DOHH2 (cell line): ENCODE measurements around the gene EDEM2.

Experiments
- H3F3A ChIP-seq: fragments of 200-600 bp; sonication (generic), shearing (Covaris generic); 2 replicates; pipeline ENCODE4 v1.6.0; 2016; ENCODE audit warnings: antibody characterized with exemption, mild to moderate bottlenecking; ENCODE audit not compliant: control insufficient read depth, insufficient read depth
- H3K27ac ChIP-seq: fragments of 200-600 bp; sonication (generic); 2 replicates; pipeline ENCODE4 v1.5.1; 2014; ENCODE audit warnings: low read depth, mild to moderate bottlenecking, low read length, moderate library complexity
- H3K27me3 ChIP-seq: fragments of 200-600 bp; sonication (generic); 2 replicates; pipeline ENCODE4 v1.6.1; 2014; ENCODE audit warnings: mild to moderate bottlenecking, low read length, mixed read lengths; ENCODE audit not compliant: control insufficient read depth
- H3K36me3 ChIP-seq: fragments of 200-600 bp; sonication (generic); 2 replicates; pipeline ENCODE4 v1.6.1; 2014; ENCODE audit warnings: mild to moderate bottlenecking, low read length, moderate library complexity, mixed read lengths; ENCODE audit not compliant: control insufficient read depth
- H3K4me1 ChIP-seq: fragments of 200-600 bp; sonication (generic); 2 replicates; pipeline ENCODE4 v1.6.1; 2014; ENCODE audit warnings: mild to moderate bottlenecking, low read length, mixed read lengths; ENCODE audit not compliant: control insufficient read depth
- H3K4me2 ChIP-seq: fragments of 200-600 bp; sonication (generic); 2 replicates; pipeline ENCODE4 v1.6.0; 2014; ENCODE audit warnings: mild to moderate bottlenecking, low read length, moderate library complexity
- H3K4me3 ChIP-seq: fragments of 200-600 bp; sonication (generic); 2 replicates; pipeline ENCODE4 v1.5.1; 2014; ENCODE audit warnings: mild to moderate bottlenecking, low read length, mixed read lengths
- H3K79me2 ChIP-seq: fragments of 200-600 bp; sonication (generic); 2 replicates; pipeline ENCODE4 v1.6.1; 2014; ENCODE audit warnings: mild to moderate bottlenecking, low read length, mixed read lengths; ENCODE audit not compliant: control insufficient read depth
- H3K9me2 ChIP-seq: fragments of 200-600 bp; sonication (generic); replicated peaks from 2 replicates; pipeline ENCODE4 v1.6.1; 2014; ENCODE audit warnings: mild to moderate bottlenecking, low read length, mixed read lengths; ENCODE audit not compliant: control insufficient read depth
- H3K9me3 ChIP-seq: fragments of 200-600 bp; sonication (generic); 2 replicates; pipeline ENCODE4 v1.6.1; 2014; ENCODE audit warnings: antibody characterized with exemption, low read length, mixed read lengths; ENCODE audit not compliant: control insufficient read depth, insufficient read depth
- H4K20me1 ChIP-seq: fragments of 200-600 bp; sonication (generic); 2 replicates; pipeline ENCODE4 v1.6.0; 2014; ENCODE audit warnings: low read depth, mild to moderate bottlenecking, antibody characterized with exemption, low read length, moderate library complexity; ENCODE audit not compliant: control insufficient read depth, insufficient read depth
- CTCF ChIP-seq: fragments of 200-600 bp; sonication (generic); IDR thresholded peaks from one replicate; pipeline ENCODE4 v1.5.1; 2014; ENCODE audit warnings: antibody characterized with exemption, mild to moderate bottlenecking, low read depth, low read length; ENCODE audit not compliant: poor library complexity, severe bottlenecking
- EZH2phosphoT487 ChIP-seq: fragments of 200-600 bp; sonication (generic); IDR thresholded peaks from 2 replicates; pipeline ENCODE4 v1.6.1; 2017; ENCODE audit warnings: borderline replicate concordance, mild to moderate bottlenecking, antibody characterized with exemption, low read length, moderate library complexity, mixed read lengths

Gene EDEM2

GRCh38 chr20:35101620-35102019 is 45.5 kb downstream of the EDEM2 start:
- TF ChIP-seq EZH2phosphoT487 (no peak), CTCF (no peak)
- Histone ChIP-seq H3K27ac (no peak overlapping the region), H3K4me1 (no peaks in the 10 kb centered on the region)

GRCh38 chr20:35093267-35093884 is 53.8 kb downstream of the EDEM2 start:
- Histone ChIP-seq H3K4me1 (peaks cover 23% of the 10 kb centered on the region), H3K36me3 (peaks cover 11% of the 10 kb centered on the region; the same call in 1 of the 2 replicates), H3K27me3 (no peaks in the 10 kb centered on the region), H3K4me2 (peak overlapping the region; percentile 95), H3K79me2 (peaks cover 42% of the 10 kb centered on the region), H3F3A (peaks cover 9% of the 10 kb centered on the region), H3K9me3 (no peaks in the 10 kb centered on the region), H3K4me3 (peak overlapping the region; percentile 96), H3K27ac (no peak overlapping the region), H4K20me1 (peaks cover 12% of the 10 kb centered on the region; the same call in 1 of the 2 replicates), H3K9me2 (no peaks in the 10 kb centered on the region)
- no peak for TF ChIP-seq EZH2phosphoT487
- no peak for TF ChIP-seq CTCF

More at GRCh38 chr20:35101620-35102019, 45.5 kb downstream of the EDEM2 start:
- no peak overlapping the region for H3K4me2 ChIP-seq
- H3K27me3 ChIP-seq = peaks cover 12% of the 10 kb centered on the region
- H3F3A ChIP-seq = peaks cover 4% of the 10 kb centered on the region; the same call in 1 of the 2 replicates
- no peak overlapping the region for H3K4me3 ChIP-seq
- no peaks in the 10 kb centered on the region for H3K9me3 ChIP-seq
- no peaks in the 10 kb centered on the region for H3K9me2 ChIP-seq
- no peaks in the 10 kb centered on the region for H3K79me2 ChIP-seq
- H3K36me3 ChIP-seq = no peaks in the 10 kb centered on the region
- H4K20me1 ChIP-seq = no peaks in the 10 kb centered on the region

- Histone ChIP-seq H3K36me3 (peaks cover 14% of the 10 kb centered on the region; the same call in 1 of the 2 replicates), H3K79me2 (peaks cover 49% of the 10 kb centered on the region), H3K4me1 (peaks cover 23% of the 10 kb centered on the region), H3K27ac (peak within 1 kb of the TSS; percentile 35; the same call in 1 of the 2 replicates), H3K4me2 (peak within 1 kb of the TSS; percentile 95), H3K4me3 (peak within 1 kb of the TSS; percentile 96), H4K20me1 (peaks cover 12% of the 10 kb centered on the region; the same call in 1 of the 2 replicates), H3K9me2 (no peaks in the 10 kb centered on the region), H3K9me3 (no peaks in the 10 kb centered on the region), H3F3A (peaks cover 12% of the 10 kb centered on the region), H3K27me3 (no peaks in the 10 kb centered on the region)
- TF ChIP-seq EZH2phosphoT487 = no peak
- peak; percentile 83 for TF ChIP-seq CTCF
Observed at GRCh38 chr20:35092524-35093266, 54.4 kb downstream of the EDEM2 start, which contains the start of gene TRPC4AP. Gene TRPC4AP, minus strand, starts transcription at chr20:35092807. Its CDS starts 26 bp downstream, at chr20:35092781.
